HFF-Myc (cell line): ENCODE data around the gene CNTLN.

Experiments
- DNase-seq: peaks from one replicate; pipeline ENCODE4 v3.0.0-alpha.2; 2011; ENCODE audit warnings: low read depth; ENCODE audit errors: extremely low read depth
- H3K4me3 ChIP-seq: replicated peaks from 2 replicates; pipeline ENCODE4 v1.5.1; 2011; ENCODE audit warnings: low read depth, mild to moderate bottlenecking, control low read depth, low read length
- CTCF ChIP-seq: IDR thresholded peaks from 2 replicates; pipeline ENCODE4 v1.5.1; 2012; ENCODE audit warnings: mild to moderate bottlenecking, low read depth, low read length, control low read depth; ENCODE audit errors: missing control alignments

CNTLN gene

GRCh38 chr9:17137566-17137965 lies 2.7 kb downstream of the CNTLN start:
- no peak overlapping the region for H3K4me3 ChIP-seq
- DNase-seq = no peak
- TF ChIP-seq CTCF = no peak

- no peak for TF ChIP-seq CTCF
- H3K4me3 ChIP-seq = no peak overlapping the region
- no peak for DNase-seq
These were observed 3.7 kb downstream of the CNTLN start for GRCh38 chr9:17138503-17138902.

GRCh38 chr9:17140418-17140817 lies 5.6 kb downstream of the CNTLN start:
- no peak for DNase-seq
- no peak overlapping the region for H3K4me3 ChIP-seq
- TF ChIP-seq CTCF = no peak

DNA sequence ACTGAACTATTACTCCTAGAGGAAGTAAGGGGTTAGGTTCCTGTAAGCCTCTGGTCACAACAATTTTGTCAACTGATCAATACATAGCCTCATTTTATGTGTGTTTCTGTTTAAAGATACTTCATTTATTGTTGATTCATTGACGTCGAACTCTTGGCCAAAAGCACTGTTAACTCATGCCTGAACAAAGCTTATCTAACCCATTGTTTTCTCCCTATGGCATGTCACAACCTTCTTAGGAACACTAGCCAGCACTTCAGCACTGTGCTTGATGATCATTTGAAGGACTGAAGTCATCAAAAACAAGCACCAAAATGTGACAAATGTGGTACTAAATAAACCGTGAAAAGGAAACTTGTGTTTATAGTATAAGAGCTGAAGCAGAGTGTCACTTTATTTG lies 13.5 kb downstream of the CNTLN start:
- no peak for DNase-seq

GRCh38 chr9:17159469-17159868 lies 24.6 kb downstream of the CNTLN start:
- DNase-seq = no peak
- H3K4me3 ChIP-seq = no peak overlapping the region
- TF ChIP-seq CTCF = no peak

More for the DNA sequence above, 13.5 kb downstream of the CNTLN start:
- no peak for TF ChIP-seq CTCF
- no peak overlapping the region for H3K4me3 ChIP-seq

GRCh38 chr9:17160327-17160726 lies 25.5 kb downstream of the CNTLN start:
- H3K4me3 ChIP-seq = no peak overlapping the region
- no peak for TF ChIP-seq CTCF
- DNase-seq = no peak

GRCh38 chr9:17165764-17166163 lies 30.9 kb downstream of the CNTLN start:
- no peak for TF ChIP-seq CTCF
- no peak overlapping the region for H3K4me3 ChIP-seq
- DNase-seq = no peak
